IMR-90 (cell line): ENCODE results near the gene RASD2. TPM values are rescaled to one million over a fixed set of nuclear protein-coding genes. Genes with fewer than 3 reads are reported as not detected.

Experiments used
- ATAC-seq: fragments of 200-7000 bp; cut with Tn5 transposase; 2 replicates; pipeline ENCODE4 v1.9.1; 2020; ENCODE audit warnings: low read depth, mild to moderate bottlenecking, moderate library complexity
- BruUV-seq: library from RNA; stranded (reverse); fragments of 400-500 nt; replicated peaks from 2 replicates; lab custom pipeline; 2021; lab: Mats Ljungman, UMichigan
- CTCF ChIA-PET: fragments of 300-600 bp; formaldehyde crosslinking; extraction: SDS; loops from one replicate; lab custom pipeline; 2021; ENCODE audit warnings: antibody characterized with exemption; lab: Yijun Ruan, JAX
- POLR2A ChIA-PET: fragments of 300-600 bp; sonication (Branson Sonifier 250); formaldehyde crosslinking; loops from one replicate; lab custom pipeline; 2022; ENCODE audit warnings: antibody characterized with exemption; ENCODE audit not compliant: unreplicated experiment; lab: Charles Lee
- DNase-seq: peaks from one replicate; pipeline ENCODE4 v3.0.0; 2013
- H2AFZ ChIP-seq: replicated peaks from 2 replicates; pipeline ENCODE3; 2013; ENCODE audit warnings: low read length, mild to moderate bottlenecking; ENCODE audit not compliant: poor library complexity
- H2AK5ac ChIP-seq: 2 replicates; pipeline ENCODE4 v1.6.1; 2013; ENCODE audit warnings: low read depth, low read length, inconsistent platforms
- H2AK9ac ChIP-seq: replicated peaks from 2 replicates; pipeline ENCODE3; 2013; ENCODE audit warnings: mild to moderate bottlenecking, low read depth, low read length, moderate library complexity; ENCODE audit not compliant: poor library complexity
- H2BK120ac ChIP-seq: 2 replicates; pipeline ENCODE4 v1.6.1; 2013; ENCODE audit warnings: low read depth, low read length, inconsistent platforms
- H2BK15ac ChIP-seq: 3 replicates; pipeline ENCODE4 v1.6.1; 2013; ENCODE audit warnings: low read depth, low read length, inconsistent platforms
- H2BK20ac ChIP-seq: 2 replicates; pipeline ENCODE4 v1.6.1; 2013; ENCODE audit warnings: low read depth, mild to moderate bottlenecking, inconsistent platforms, low read length, moderate library complexity
- H2BK5ac ChIP-seq: 2 replicates; pipeline ENCODE4 v1.6.1; 2013; ENCODE audit warnings: mild to moderate bottlenecking, low read depth, low read length, inconsistent platforms; ENCODE audit not compliant: poor library complexity, severe bottlenecking
- H3K14ac ChIP-seq: replicated peaks from 2 replicates; pipeline ENCODE4 v1.6.1; 2013; ENCODE audit warnings: low read depth, low read length, inconsistent platforms
- H3K18ac ChIP-seq: 2 replicates; pipeline ENCODE4 v1.6.1; 2013; ENCODE audit warnings: low read depth, low read length, control low read depth
- H3K23ac ChIP-seq: 2 replicates; pipeline ENCODE4 v1.6.1; 2013; ENCODE audit warnings: low read depth, low read length, inconsistent platforms
- H3K27ac ChIP-seq: 2 replicates; pipeline ENCODE4 v1.5.1; 2013; ENCODE audit warnings: mild to moderate bottlenecking, control low read depth, low read length; ENCODE audit not compliant: insufficient read depth
- H3K27me3 ChIP-seq: 2 replicates; pipeline ENCODE4 v1.6.1; 2013; ENCODE audit warnings: low read length; ENCODE audit not compliant: control insufficient read depth, insufficient read depth
- H3K36me3 ChIP-seq: 2 replicates; pipeline ENCODE4 v1.6.1; 2013; ENCODE audit warnings: low read length, mixed read lengths; ENCODE audit not compliant: control insufficient read depth, insufficient read depth
- H3K4ac ChIP-seq: 2 replicates; pipeline ENCODE4 v1.6.1; 2013; ENCODE audit warnings: low read depth, low read length, inconsistent platforms
- H3K4me1 ChIP-seq: 2 replicates; pipeline ENCODE4 v1.6.1; 2013; ENCODE audit warnings: low read length, mixed read lengths; ENCODE audit not compliant: control insufficient read depth, insufficient read depth
- H3K4me2 ChIP-seq: 2 replicates; pipeline ENCODE4 v1.6.1; 2013; ENCODE audit warnings: low read depth, mild to moderate bottlenecking, control low read depth, low read length, moderate library complexity
- H3K4me3 ChIP-seq: 2 replicates; pipeline ENCODE4 v1.5.1; 2013; ENCODE audit warnings: low read depth, mild to moderate bottlenecking, control low read depth, low read length, moderate library complexity; ENCODE audit not compliant: insufficient read depth
- H3K56ac ChIP-seq: 2 replicates; pipeline ENCODE4 v1.6.1; 2013; ENCODE audit warnings: low read length, inconsistent platforms; ENCODE audit not compliant: insufficient read depth; ENCODE audit errors: extremely low read depth
- H3K79me1 ChIP-seq, 2 experiments: 2 replicates each; pipeline ENCODE4 v1.6.1; 2013; ENCODE audit warnings: low read length in 2 of 2, inconsistent platforms in 1 of 2, low read depth in 1 of 2
- H3K9ac ChIP-seq: 2 replicates; pipeline ENCODE4 v1.6.1; 2013; ENCODE audit warnings: low read depth, low read length, control low read depth
- H3K9me1 ChIP-seq: 2 replicates; pipeline ENCODE4 v1.6.1; 2013; ENCODE audit warnings: low read length, inconsistent platforms; ENCODE audit not compliant: insufficient read depth
- H3K9me3 ChIP-seq: 2 replicates; pipeline ENCODE4 v1.6.1; 2013; ENCODE audit warnings: low read length; ENCODE audit not compliant: control insufficient read depth, insufficient read depth
- H4K20me1 ChIP-seq: 2 replicates; pipeline ENCODE4 v1.6.1; 2013; ENCODE audit warnings: low read length, inconsistent platforms; ENCODE audit not compliant: insufficient read depth
- H4K5ac ChIP-seq: 2 replicates; pipeline ENCODE4 v1.6.1; 2013; ENCODE audit warnings: mild to moderate bottlenecking, low read depth, low read length, control low read depth
- H4K8ac ChIP-seq, 2 experiments: 2 replicates each; pipeline ENCODE4 v1.6.1; 2013; ENCODE audit warnings: low read depth in 2 of 2, low read length in 2 of 2, control low read depth in 1 of 2, inconsistent platforms in 1 of 2
- H4K91ac ChIP-seq: 2 replicates; pipeline ENCODE4 v1.6.1; 2013; ENCODE audit warnings: low read depth, low read length, inconsistent platforms; ENCODE audit not compliant: insufficient read depth
- BHLHE40 ChIP-seq: fragments of 150-350 bp; IDR thresholded peaks from 2 replicates; pipeline ENCODE4 v1.6.1; 2016; ENCODE audit warnings: mild to moderate bottlenecking, low read depth, low read length
- CHD1 ChIP-seq: IDR thresholded peaks from 2 replicates; pipeline ENCODE4 v1.6.1; 2012; ENCODE audit warnings: low read depth, low read length, improper control_type of control experiment
- CTCF ChIP-seq: conservative IDR thresholded peaks from 2 replicates; pipeline ENCODE4 v1.5.1; 2012; ENCODE audit warnings: mild to moderate bottlenecking, low read depth, low read length, improper control_type of control experiment
- ELK1 ChIP-seq: fragments of 150-350 bp; IDR thresholded peaks from 2 replicates; pipeline ENCODE4 v1.6.1; 2016; ENCODE audit warnings: low read depth, mild to moderate bottlenecking, low read length, moderate library complexity, borderline replicate concordance
- RCOR1 ChIP-seq: IDR thresholded peaks from 2 replicates; pipeline ENCODE4 v1.6.1; 2012; ENCODE audit warnings: mild to moderate bottlenecking, low read length, improper control_type of control experiment; ENCODE audit not compliant: insufficient replicate concordance
- RFX5 ChIP-seq: IDR thresholded peaks from 2 replicates; pipeline ENCODE4 v1.8.0; 2012; ENCODE audit warnings: low read depth, mild to moderate bottlenecking, low read length, moderate library complexity
- SMC3 ChIP-seq: fragments of 150-350 bp; IDR thresholded peaks from 2 replicates; pipeline ENCODE4 v1.6.1; 2016; ENCODE audit warnings: low read depth, mild to moderate bottlenecking, antibody characterized with exemption, low read length, moderate library complexity
- WGBS, 2 experiments: methylation state at CpG; one replicate each; pipeline versions ENCODE4 v1.1.5 to v1.1.7; 2013; ENCODE audit warnings: missing lambda C conversion rate in 2 of 2; ENCODE audit not compliant: insufficient read length in 1 of 2; ENCODE audit errors: extremely low coverage in 2 of 2; 5-methylcytosine and 5-hydroxymethylcytosine counted together
- dilution Hi-C: fragments of 300-500 bp; cut with HindIII; formaldehyde crosslinking; loops from one replicate; pipeline ENCODE4 v1.14.3; 2018; ENCODE audit warnings: low sequenced_read_pairs; ENCODE audit not compliant: unreplicated experiment
- in situ Hi-C: fragments of 300-500 bp; cut with MboI; formaldehyde crosslinking; loops from 3 replicates; pipeline ENCODE4 v1.14.3; 2019; ENCODE audit warnings: low sequenced_read_pairs, inconsistent platforms, mixed read lengths
- intact Hi-C: fragments of 100-400 bp; cut with micrococcal nuclease; formaldehyde crosslinking; loops from 2 replicates; pipeline ENCODE4 v1.10.0; 2022
- polyA plus RNA-seq, 3 experiments: library from polyadenylated mRNA; depleted of rRNA; stranded (reverse); fragments of >200 nt; gene quantifications; 2 replicates each; pipeline ENCODE4 v1.2.3, GENCODE V29; 2012; ENCODE audit warnings: low replicate concordance in 1 of 3
- total RNA-seq: library from RNA; depleted of rRNA; stranded (reverse); fragments of >200 nt; gene quantifications from 2 replicates; pipeline ENCODE4 v1.2.3, GENCODE V29; 2012

RASD2 gene
- total and polyA plus RNA-seq, 2 of the 4 experiments (the other 2 are of a cell fraction), result under 0.01 to 0.32 TPM

- H4K8ac ChIP-seq, result no peak overlapping the region
- H3K56ac ChIP-seq, result no peak overlapping the region
- H3K4me2 ChIP-seq, result no peak overlapping the region
- no peak overlapping the region for H3K14ac ChIP-seq
- H3K79me1 ChIP-seq, result no peaks in the 10 kb centered on the region
- no peak overlapping the region for H2BK5ac ChIP-seq
- intact Hi-C loops, result no loop called here
- H3K36me3 ChIP-seq, result no peaks in the 10 kb centered on the region
- dilution Hi-C loops, result no loop called here
- BruUV-seq, result no TSS peak
- no peak overlapping the region for H3K9ac ChIP-seq
- POLR2A ChIA-PET, result no interaction called here
- no peak overlapping the region for H3K23ac ChIP-seq
- TF ChIP-seq CTCF, result no peak
- no peak for TF ChIP-seq RFX5
- TF ChIP-seq BHLHE40, result no peak
- no peak for TF ChIP-seq CHD1
- TF ChIP-seq SMC3, result no peak
- no peak for TF ChIP-seq RCOR1
- TF ChIP-seq ELK1, result no peak
- no peak overlapping the region for H3K18ac ChIP-seq
- H2BK15ac ChIP-seq, result no peak overlapping the region
- DNase-seq (no peak), ATAC-seq (no peak)
- no peak overlapping the region for H2AFZ ChIP-seq
- no peak overlapping the region for H3K27ac ChIP-seq
- no peak overlapping the region for H3K4me3 ChIP-seq
- H4K5ac ChIP-seq, result no peak overlapping the region
- in situ Hi-C loops, result no loop called here
- no peak overlapping the region; the same call in 1 of the 2 replicates for H2BK120ac ChIP-seq
- no CpG with 5 or more reads among the region's 13 CpGs for WGBS, 2 experiments
- peaks cover 3% of the 10 kb centered on the region; the same call in 1 of the 2 replicates for H3K9me1 ChIP-seq
- CTCF ChIA-PET, result interaction anchor here (0.6 to 1.0 kb wide), 2 partner anchors 160 to 368 kb away, joined by 3 read pairs; no protein-coding TSS in a partner anchor
- no peak overlapping the region for H4K91ac ChIP-seq
- no peaks in the 10 kb centered on the region; the same call in 1 of the 2 replicates for H4K20me1 ChIP-seq
- H3K4me1 ChIP-seq, result peaks cover 13% of the 10 kb centered on the region; the same call in 1 of the 2 replicates
- H3K4ac ChIP-seq, result no peak overlapping the region
- H3K27me3 ChIP-seq, result peaks cover 6% of the 10 kb centered on the region; the same call in 1 of the 2 replicates
- peaks cover 3% of the 10 kb centered on the region; the same call in 1 of the 2 replicates for H3K9me3 ChIP-seq
- no peak overlapping the region for H2AK5ac ChIP-seq
- H2BK20ac ChIP-seq, result no peak overlapping the region
- H2AK9ac ChIP-seq, result peak overlapping the region; percentile 32
These were observed 50.1 kb downstream of the RASD2 start for GRCh38 chr22:35590634-35591295.
